OCI-LY3 (cell line): ENCODE data around the gene ASPG.

Source experiments
- H2AFZ ChIP-seq: fragments of 200-600, 300-600 bp; shearing (Covaris generic); 2 replicates; pipeline ENCODE4 v1.6.0; 2014; ENCODE audit warnings: antibody characterized with exemption, low read depth, low read length
- H3K27ac ChIP-seq: fragments of 200-600, 300-600 bp; sonication (generic); 2 replicates; pipeline ENCODE4 v1.5.1; 2014; ENCODE audit warnings: mild to moderate bottlenecking, low read length, moderate library complexity, mixed read lengths
- H3K27me3 ChIP-seq: fragments of 200-600, 300-600 bp; sonication (generic); 2 replicates; pipeline ENCODE4 v1.6.1; 2014; ENCODE audit warnings: low read depth, low read length, mixed read lengths
- H3K36me3 ChIP-seq: fragments of 200-600, 300-600 bp; sonication (generic); replicated peaks from 2 replicates; pipeline ENCODE3; 2014; ENCODE audit warnings: low read depth, low read length, mixed read lengths
- H3K4me1 ChIP-seq: fragments of 300-600, 200-600 bp; sonication (generic); 2 replicates; pipeline ENCODE4 v1.6.1; 2014; ENCODE audit warnings: low read length, mixed read lengths
- H3K4me2 ChIP-seq: fragments of 200-600, 300-600 bp; sonication (generic); 2 replicates; pipeline ENCODE4 v1.6.1; 2014; ENCODE audit warnings: low read length, mixed read lengths
- H3K4me3 ChIP-seq: fragments of 300-600, 200-600 bp; sonication (generic); 2 replicates; pipeline ENCODE4 v1.5.1; 2014; ENCODE audit warnings: antibody characterized with exemption, mild to moderate bottlenecking, low read length, moderate library complexity
- H3K79me2 ChIP-seq: fragments of 300-600, 200-600 bp; shearing (Covaris generic); 2 replicates; pipeline ENCODE4 v1.6.1; 2014; ENCODE audit warnings: mild to moderate bottlenecking, low read length, mixed read lengths
- H3K9ac ChIP-seq: fragments of 300-600, 200-600 bp; shearing (Covaris generic); 2 replicates; pipeline ENCODE4 v1.6.0; 2014; ENCODE audit warnings: mild to moderate bottlenecking, low read length, moderate library complexity
- H3K9me3 ChIP-seq: fragments of 200-600, 300-600 bp; shearing (Covaris generic); 2 replicates; pipeline ENCODE4 v1.6.1; 2014; ENCODE audit warnings: low read length, mixed read lengths; ENCODE audit not compliant: insufficient read depth
- H4K20me1 ChIP-seq: fragments of 200-600, 300-600 bp; sonication (generic); 2 replicates; pipeline ENCODE4 v1.6.1; 2016; ENCODE audit warnings: low read length, mixed read lengths; ENCODE audit not compliant: insufficient read depth
- CTCF ChIP-seq: fragments of 200-600, 300-600 bp; sonication (generic); IDR thresholded peaks from 2 replicates; pipeline ENCODE4 v1.5.1; 2014; ENCODE audit warnings: antibody characterized with exemption, low read length, low read depth
- EZH2phosphoT487 ChIP-seq: fragments of 200-600 bp; shearing (Covaris generic); IDR thresholded peaks from 2 replicates; pipeline ENCODE4 v1.6.1; 2018; ENCODE audit warnings: antibody characterized with exemption, mixed run types, low read depth

ASPG gene

DNA sequence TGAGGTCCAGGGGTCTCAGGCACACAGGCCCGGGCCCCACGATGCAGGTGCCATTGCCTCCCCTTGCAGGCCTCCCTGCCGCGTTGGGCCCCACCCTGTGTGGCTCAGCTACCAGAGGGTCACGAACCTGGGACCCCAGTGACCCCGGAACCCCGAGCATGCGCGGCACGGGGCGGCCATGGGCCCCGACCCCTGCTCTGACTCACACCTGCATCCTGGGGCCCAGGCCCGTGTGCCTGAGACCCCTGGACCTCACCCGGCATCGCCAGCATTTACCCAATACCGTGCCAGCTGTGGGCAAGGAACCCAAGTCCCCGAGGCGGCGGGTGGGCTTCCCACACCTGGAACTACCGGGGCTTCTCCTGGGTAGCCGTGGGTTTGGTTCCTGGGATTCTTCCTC is 78.0 kb downstream of the ASPG start:
- TF ChIP-seq CTCF (no peak), EZH2phosphoT487 (no peak)
- no peak overlapping the region for H3K4me2 ChIP-seq
- H3K4me1 ChIP-seq = no peaks in the 10 kb centered on the region
- H3K27me3 ChIP-seq = no peaks in the 10 kb centered on the region
- H3K36me3 ChIP-seq = no peaks in the 10 kb centered on the region
- H3K27ac ChIP-seq = no peak overlapping the region
- H2AFZ ChIP-seq = no peak overlapping the region
- H3K79me2 ChIP-seq = no peaks in the 10 kb centered on the region
- no peaks in the 10 kb centered on the region for H4K20me1 ChIP-seq
- no peak overlapping the region for H3K9ac ChIP-seq
- no peak overlapping the region for H3K4me3 ChIP-seq
- no peaks in the 10 kb centered on the region for H3K9me3 ChIP-seq

DNA sequence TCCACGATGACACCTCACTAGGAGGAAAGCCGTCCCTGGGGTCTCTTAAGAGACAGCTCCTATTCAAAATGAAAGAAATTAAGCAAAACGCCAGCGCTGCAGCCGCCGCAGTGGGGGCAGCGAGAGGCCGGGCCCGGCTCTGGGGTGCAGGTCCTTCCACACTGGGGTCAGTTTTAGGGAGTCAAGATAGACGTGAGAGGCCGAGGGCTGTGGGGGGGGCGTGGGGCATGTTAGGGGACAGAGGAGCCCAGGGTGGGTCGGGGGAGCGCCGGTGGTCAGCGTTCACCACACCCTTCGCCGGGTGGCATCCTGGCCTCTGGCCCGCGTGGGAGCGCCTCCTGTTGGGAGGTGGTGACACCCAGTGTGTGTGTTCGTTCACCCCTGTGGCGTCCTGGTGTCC is 78.5 kb downstream of the ASPG start:
- Histone ChIP-seq H3K27ac (no peak overlapping the region), H4K20me1 (no peaks in the 10 kb centered on the region), H2AFZ (no peak overlapping the region), H3K9ac (no peak overlapping the region), H3K4me3 (no peak overlapping the region), H3K4me1 (no peaks in the 10 kb centered on the region), H3K9me3 (no peaks in the 10 kb centered on the region), H3K4me2 (no peak overlapping the region), H3K36me3 (no peaks in the 10 kb centered on the region), H3K79me2 (no peaks in the 10 kb centered on the region), H3K27me3 (no peaks in the 10 kb centered on the region)
- TF ChIP-seq EZH2phosphoT487 (no peak), CTCF (no peak)

DNA sequence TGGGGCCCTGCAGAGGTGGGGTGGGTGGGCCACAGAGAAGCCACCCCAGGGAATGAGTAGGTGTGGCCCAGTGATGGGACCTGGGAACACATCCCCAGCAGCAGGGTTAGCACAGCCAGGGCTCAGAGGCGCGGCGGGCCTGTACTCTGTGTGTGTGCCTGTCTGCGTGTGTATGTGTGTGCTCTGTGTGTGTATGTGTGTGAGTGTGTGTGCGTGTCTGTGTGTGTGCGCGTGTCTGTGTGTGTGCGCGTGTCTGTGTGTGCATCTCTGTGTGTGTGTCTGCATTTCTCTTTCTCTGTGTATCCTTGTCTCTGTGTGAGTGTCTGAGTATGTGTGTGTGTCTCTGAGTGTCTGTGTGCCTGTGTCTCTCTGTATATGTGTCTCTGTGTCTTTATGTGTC is 79.0 kb downstream of the ASPG start:
- no peaks in the 10 kb centered on the region for H3K4me1 ChIP-seq
- H2AFZ ChIP-seq = no peak overlapping the region
- H3K4me3 ChIP-seq = no peak overlapping the region
- no peak overlapping the region for H3K27ac ChIP-seq
- no peaks in the 10 kb centered on the region for H3K79me2 ChIP-seq
- no peaks in the 10 kb centered on the region for H3K36me3 ChIP-seq
- H3K27me3 ChIP-seq = no peaks in the 10 kb centered on the region
- no peak overlapping the region for H3K4me2 ChIP-seq
- TF ChIP-seq CTCF = no peak
- TF ChIP-seq EZH2phosphoT487 = no peak
- H3K9ac ChIP-seq = no peak overlapping the region
- H3K9me3 ChIP-seq = no peaks in the 10 kb centered on the region
- no peaks in the 10 kb centered on the region for H4K20me1 ChIP-seq
